Trophoblast cell (in vitro differentiated cells and primary cell): ENCODE measurements around the gene TSNAX. TPM values are rescaled to one million over a fixed set of nuclear protein-coding genes. Genes with fewer than 3 reads are reported as not detected.

Experiments used
- DNase-seq, 2 donors: peaks; one replicate each; pipeline ENCODE4 v3.0.0-alpha.2; 2016
- H2AFZ ChIP-seq: 2 replicates; pipeline ENCODE4 v1.6.1; 2013; ENCODE audit warnings: low read length, moderate library complexity, mild to moderate bottlenecking; ENCODE audit not compliant: insufficient read depth, poor library complexity
- H2AK5ac ChIP-seq: 2 replicates; pipeline ENCODE4 v1.6.1; 2013; ENCODE audit warnings: mild to moderate bottlenecking, low read length
- H2BK120ac ChIP-seq: 2 replicates; pipeline ENCODE4 v1.6.1; 2013; ENCODE audit warnings: low read length, mild to moderate bottlenecking, moderate library complexity; ENCODE audit not compliant: insufficient read depth, poor library complexity
- H2BK12ac ChIP-seq: 2 replicates; pipeline ENCODE4 v1.6.1; 2013; ENCODE audit warnings: mild to moderate bottlenecking, low read length, moderate library complexity
- H2BK5ac ChIP-seq: 2 replicates; pipeline ENCODE4 v1.6.1; 2013; ENCODE audit warnings: low read length, low read depth, moderate library complexity, mild to moderate bottlenecking; ENCODE audit not compliant: poor library complexity
- H3K14ac ChIP-seq: 2 replicates; pipeline ENCODE4 v1.6.1; 2013; ENCODE audit warnings: mild to moderate bottlenecking, low read length
- H3K18ac ChIP-seq: 2 replicates; pipeline ENCODE4 v1.6.1; 2013; ENCODE audit warnings: mild to moderate bottlenecking, low read length
- H3K23ac ChIP-seq: 2 replicates; pipeline ENCODE4 v1.6.1; 2013; ENCODE audit warnings: low read length
- H3K27ac ChIP-seq: 2 replicates; pipeline ENCODE4 v1.5.1; 2013; ENCODE audit warnings: low read depth, mild to moderate bottlenecking, inconsistent platforms, low read length, moderate library complexity
- H3K27me3 ChIP-seq: 2 replicates; pipeline ENCODE4 v1.6.1; 2013; ENCODE audit warnings: inconsistent platforms, mild to moderate bottlenecking, low read length, moderate library complexity; ENCODE audit not compliant: insufficient read depth
- H3K36me3 ChIP-seq, 2 experiments: 1 replicate in 1 of 2; 2 replicates in 1 of 2; pipeline ENCODE4 v1.6.1; 2013; ENCODE audit warnings: low read length in 2 of 2, mild to moderate bottlenecking in 2 of 2, moderate library complexity in 1 of 2; ENCODE audit not compliant: insufficient read depth in 2 of 2, control insufficient read depth in 1 of 2
- H3K4ac ChIP-seq: 2 replicates; pipeline ENCODE4 v1.6.1; 2013; ENCODE audit warnings: low read depth, mild to moderate bottlenecking, low read length, moderate library complexity
- H3K4me1 ChIP-seq, 2 experiments: 1 replicate in 1 of 2; 2 replicates in 1 of 2; pipeline ENCODE4 v1.6.1; 2013; ENCODE audit warnings: low read length in 2 of 2, mild to moderate bottlenecking in 2 of 2, moderate library complexity in 1 of 2; ENCODE audit not compliant: insufficient read depth in 2 of 2, control insufficient read depth in 1 of 2
- H3K4me2 ChIP-seq: 2 replicates; pipeline ENCODE4 v1.6.1; 2013; ENCODE audit warnings: inconsistent platforms, mild to moderate bottlenecking, low read length, moderate library complexity
- H3K4me3 ChIP-seq: 2 replicates; pipeline ENCODE4 v1.5.1; 2013; ENCODE audit warnings: mild to moderate bottlenecking, low read depth, low read length, inconsistent platforms
- H3K79me1 ChIP-seq: one replicate; pipeline ENCODE4 v1.6.1; 2013; ENCODE audit warnings: low read length
- H3K79me2 ChIP-seq: 2 replicates; pipeline ENCODE4 v1.6.1; 2013; ENCODE audit warnings: low read length, mild to moderate bottlenecking; ENCODE audit not compliant: control insufficient read depth, insufficient read depth, poor library complexity
- H3K9ac ChIP-seq: 2 replicates; pipeline ENCODE4 v1.6.1; 2013; ENCODE audit warnings: mild to moderate bottlenecking, low read length
- H3K9me3 ChIP-seq: 2 replicates; pipeline ENCODE4 v1.6.1; 2013; ENCODE audit warnings: low read depth, mild to moderate bottlenecking, control low read depth, inconsistent platforms, low read length; ENCODE audit not compliant: insufficient read depth
- H4K12ac ChIP-seq: 2 replicates; pipeline ENCODE4 v1.6.1; 2013; ENCODE audit warnings: low read depth, mild to moderate bottlenecking, low read length, moderate library complexity
- H4K8ac ChIP-seq: 2 replicates; pipeline ENCODE4 v1.6.1; 2013; ENCODE audit warnings: low read depth, mild to moderate bottlenecking, low read length, moderate library complexity
- H4K91ac ChIP-seq: one replicate; pipeline ENCODE4 v1.6.1; 2013; ENCODE audit warnings: low read depth, mild to moderate bottlenecking, low read length, moderate library complexity
- WGBS: extraction: QIAGEN DNeasy Blood & Tissue Kit; methylation state at CpG from one replicate; pipeline ENCODE4 v1.1.7; 2013; ENCODE audit warnings: missing lambda C conversion rate; ENCODE audit not compliant: insufficient read length, insufficient coverage; ENCODE audit errors: extremely low coverage; 5-methylcytosine and 5-hydroxymethylcytosine counted together
- polyA plus RNA-seq: library from polyadenylated mRNA; stranded (reverse); fragments of 200-250 nt; gene quantifications from 2 replicates; pipeline ENCODE4 v1.2.3, GENCODE V29; 2013

TSNAX gene
- polyA plus RNA-seq, result 21.3 and 22.6 TPM in 2 replicates

GRCh38 chr1:231528172-231529029 lies at the start of gene TSNAX:
TSS of gene TSNAX (plus strand) at chr1:231528669. CDS start at chr1:231528811, 142 bp downstream.
- H3K23ac ChIP-seq, result no peak within 1 kb of the TSS
- H4K91ac ChIP-seq, result peak within 1 kb of the TSS; percentile 79
- H2BK5ac ChIP-seq, result peak within 1 kb of the TSS; percentile 86
- H3K9ac ChIP-seq, result peak within 1 kb of the TSS; percentile 82
- no peak within 1 kb of the TSS for H2AK5ac ChIP-seq
- peak within 1 kb of the TSS; percentile 60 for H3K18ac ChIP-seq
- H3K79me2 ChIP-seq, result peaks cover 2% of the 10 kb centered on the region
- no peaks in the 10 kb centered on the region for H3K9me3 ChIP-seq
- peak within 1 kb of the TSS; percentile 75 for H2AFZ ChIP-seq
- peak within 1 kb of the TSS; percentile 24 for H3K4ac ChIP-seq
- peak within 1 kb of the TSS; percentile 82 for H3K4me3 ChIP-seq
- H3K36me3 ChIP-seq, result peaks cover 5% of the 10 kb centered on the region in 2 experiments
- peak within 1 kb of the TSS; percentile 73 for H3K4me2 ChIP-seq
- H4K8ac ChIP-seq, result peak within 1 kb of the TSS; percentile 79
- H3K14ac ChIP-seq, result peak within 1 kb of the TSS; percentile 82
- peak within 1 kb of the TSS; percentile 79 for H3K27ac ChIP-seq
- H3K27me3 ChIP-seq, result no peaks in the 10 kb centered on the region
- peaks cover 8% of the 10 kb centered on the region for H3K79me1 ChIP-seq
- no CpG with 5 or more reads among the region's 61 CpGs for WGBS
- peak within 1 kb of the TSS; percentile 19 for H2BK12ac ChIP-seq
- peak within 1 kb of the TSS; percentile 33 for H4K12ac ChIP-seq
- peak; percentile 90 to 93 for DNase-seq
- H3K4me1 ChIP-seq, result peaks cover 3 to 7% of the 10 kb centered on the region in 2 experiments
- peak within 1 kb of the TSS; percentile 70 for H2BK120ac ChIP-seq

GRCh38 chr1:231478811-231479210 lies 49.7 kb upstream of the TSNAX start:
- H2AK5ac ChIP-seq, result no peak overlapping the region
- H3K27me3 ChIP-seq, result no peaks in the 10 kb centered on the region
- H2BK5ac ChIP-seq, result no peak overlapping the region
- no peak overlapping the region for H3K4ac ChIP-seq
- no peaks in the 10 kb centered on the region for H3K79me2 ChIP-seq
- DNase-seq, result no peak
- no peak overlapping the region for H2BK120ac ChIP-seq
- no peak overlapping the region for H3K4me2 ChIP-seq
- no peak overlapping the region for H4K8ac ChIP-seq
- H3K18ac ChIP-seq, result no peak overlapping the region
- no peak overlapping the region for H3K9ac ChIP-seq
- H3K27ac ChIP-seq, result no peak overlapping the region
- no peak overlapping the region for H3K4me3 ChIP-seq
- H3K4me1 ChIP-seq, result no peaks in the 10 kb centered on the region
- H2AFZ ChIP-seq, result no peak overlapping the region
- H4K12ac ChIP-seq, result no peak overlapping the region
- H3K14ac ChIP-seq, result no peak overlapping the region
- H3K9me3 ChIP-seq, result no peaks in the 10 kb centered on the region
- no peak overlapping the region for H3K23ac ChIP-seq
- no peak overlapping the region for H4K91ac ChIP-seq
- WGBS, result no CpG with 5 or more reads among the region's 9 CpGs
- no peaks in the 10 kb centered on the region for H3K79me1 ChIP-seq
- H3K36me3 ChIP-seq, result no peaks in the 10 kb centered on the region
- no peak overlapping the region for H2BK12ac ChIP-seq

GRCh38 chr1:231480008-231480407 lies 48.5 kb upstream of the TSNAX start:
- H3K18ac ChIP-seq, result no peak overlapping the region
- DNase-seq, result no peak
- no peaks in the 10 kb centered on the region for H3K79me1 ChIP-seq
- H3K9ac ChIP-seq, result no peak overlapping the region
- no peak overlapping the region for H2BK12ac ChIP-seq
- no peak overlapping the region for H2AK5ac ChIP-seq
- H3K36me3 ChIP-seq, result no peaks in the 10 kb centered on the region
- H4K8ac ChIP-seq, result no peak overlapping the region
- H2AFZ ChIP-seq, result no peak overlapping the region
- H3K4me1 ChIP-seq, result no peaks in the 10 kb centered on the region
- no peak overlapping the region for H3K4ac ChIP-seq
- H3K79me2 ChIP-seq, result no peaks in the 10 kb centered on the region
- no peak overlapping the region for H3K14ac ChIP-seq
- no peaks in the 10 kb centered on the region for H3K27me3 ChIP-seq
- H3K4me3 ChIP-seq, result no peak overlapping the region
- no peak overlapping the region for H2BK5ac ChIP-seq
- WGBS, result no CpG with 5 or more reads among the region's 2 CpGs
- H3K27ac ChIP-seq, result no peak overlapping the region
- no peaks in the 10 kb centered on the region for H3K9me3 ChIP-seq
- no peak overlapping the region for H4K12ac ChIP-seq
- no peak overlapping the region for H4K91ac ChIP-seq
- H3K23ac ChIP-seq, result no peak overlapping the region
- H2BK120ac ChIP-seq, result no peak overlapping the region
- H3K4me2 ChIP-seq, result no peak overlapping the region

- Histone ChIP-seq H3K18ac (no peak overlapping the region), H3K79me2 (no peaks in the 10 kb centered on the region), H2BK120ac (no peak overlapping the region), H3K4me1 (no peaks in the 10 kb centered on the region), H3K36me3 (no peaks in the 10 kb centered on the region), H3K27me3 (no peaks in the 10 kb centered on the region), H4K12ac (no peak overlapping the region), H3K14ac (no peak overlapping the region), H4K91ac (no peak overlapping the region), H3K4me2 (no peak overlapping the region), H2BK12ac (no peak overlapping the region), H2AK5ac (no peak overlapping the region), H2AFZ (no peak overlapping the region), H3K4me3 (no peak overlapping the region), H3K9me3 (no peaks in the 10 kb centered on the region), H3K4ac (no peak overlapping the region), H4K8ac (no peak overlapping the region), H3K27ac (no peak overlapping the region), H3K23ac (no peak overlapping the region), H2BK5ac (no peak overlapping the region), H3K79me1 (no peaks in the 10 kb centered on the region), H3K9ac (no peak overlapping the region)
- no peak for DNase-seq
- no CpG with 5 or more reads among the region's 2 CpGs for WGBS
These were observed 47.2 kb upstream of the TSNAX start for GRCh38 chr1:231481289-231481688.
